H1 (cell line): ENCODE data around the gene PKD2L2. TPM values are rescaled to one million over a fixed set of nuclear protein-coding genes. Genes with fewer than 3 reads are reported as not detected.

ENCODE experiments used
- CTCF ChIA-PET: fragments of 300-600 bp; sonication (Branson Sonifier 250); formaldehyde crosslinking; loops from one replicate; lab custom pipeline; 2021; ENCODE audit not compliant: partially characterized antibody; lab: Charles Lee
- POLR2A ChIA-PET: fragments of 300-600 bp; sonication (Branson Sonifier 250); formaldehyde crosslinking; loops from one replicate; lab custom pipeline; 2021; ENCODE audit warnings: inconsistent platforms; ENCODE audit not compliant: partially characterized antibody; lab: Charles Lee
- DNase-seq, 2 experiments: peaks; one replicate each; pipeline versions ENCODE4 v3.0.0 to v3.0.0-alpha.2; 2010 to 2022; ENCODE audit warnings: low spot score in 2 of 2, low read depth in 1 of 2, mixed read lengths in 1 of 2
- FAIRE-seq: peaks from 2 replicates; lab custom pipeline; 2011; peaks lifted over from hg19 to GRCh38; lab: Jason Lieb, UNC
- H2AFZ ChIP-seq: 2 replicates; pipeline ENCODE4 v1.8.1; 2012; ENCODE audit warnings: low read length, inconsistent platforms
- H2AK5ac ChIP-seq: 2 replicates; pipeline ENCODE4 v1.6.1; 2013; ENCODE audit warnings: low read depth, low read length
- H2BK120ac ChIP-seq: replicated peaks from 2 replicates; pipeline ENCODE3; 2013; ENCODE audit warnings: low read depth, low read length, inconsistent platforms
- H2BK12ac ChIP-seq: 2 replicates; pipeline ENCODE4 v1.6.1; 2013; ENCODE audit warnings: low read depth, low read length
- H2BK15ac ChIP-seq: 2 replicates; pipeline ENCODE4 v1.6.1; 2013; ENCODE audit warnings: low read length
- H2BK20ac ChIP-seq: 2 replicates; pipeline ENCODE4 v1.6.1; 2013; ENCODE audit warnings: low read length
- H2BK5ac ChIP-seq: 2 replicates; pipeline ENCODE4 v1.6.1; 2013; ENCODE audit warnings: low read depth, low read length
- H3K14ac ChIP-seq: 2 replicates; pipeline ENCODE4 v1.6.1; 2013; ENCODE audit warnings: inconsistent platforms; ENCODE audit not compliant: insufficient read length
- H3K18ac ChIP-seq: 2 replicates; pipeline ENCODE4 v1.6.1; 2013; ENCODE audit warnings: low read length; ENCODE audit errors: extremely low read depth
- H3K23ac ChIP-seq: 2 replicates; pipeline ENCODE4 v1.6.1; 2013; ENCODE audit warnings: inconsistent platforms; ENCODE audit not compliant: insufficient read length
- H3K23me2 ChIP-seq: 2 replicates; pipeline ENCODE4 v1.6.1; 2013; ENCODE audit warnings: low read depth, low read length
- H3K27ac ChIP-seq: 2 replicates; pipeline ENCODE4 v1.6.1; 2011; ENCODE audit warnings: low read depth, low read length, inconsistent platforms
- H3K27me3 ChIP-seq, 4 experiments: replicated peaks in 1 of 4; 1 replicate in 1 of 4; 2 replicates in 3 of 4; pipeline versions ENCODE4 v1.6.1 to v1.8.1; 2011 to 2013; ENCODE audit warnings: low read length in 3 of 4, mild to moderate bottlenecking in 3 of 4, inconsistent platforms in 2 of 4, mixed read lengths in 2 of 4, moderate library complexity in 1 of 4; ENCODE audit not compliant: control insufficient read depth in 3 of 4, insufficient read depth in 3 of 4; ENCODE audit errors: extremely low read depth in 1 of 4
- H3K36me3 ChIP-seq, 4 experiments: 2 replicates each; pipeline versions ENCODE4 v1.6.1 to v1.8.1; 2011 to 2013; ENCODE audit warnings: mild to moderate bottlenecking in 4 of 4, low read length in 3 of 4, moderate library complexity in 2 of 4, control low read depth in 1 of 4, inconsistent platforms in 1 of 4; ENCODE audit not compliant: insufficient read depth in 4 of 4, control insufficient read depth in 2 of 4
- H3K4ac ChIP-seq: replicated peaks from 2 replicates; pipeline ENCODE3; 2013; ENCODE audit warnings: low read length, low read depth, mixed read lengths, inconsistent platforms; ENCODE audit not compliant: insufficient read length
- H3K4me1 ChIP-seq, 4 experiments: replicated peaks in 1 of 4; 1 replicate in 1 of 4; 2 replicates in 3 of 4; pipeline versions ENCODE4 v1.6.1 to v1.8.1; 2011 to 2013; ENCODE audit warnings: low read length in 3 of 4, inconsistent platforms in 2 of 4, mixed read lengths in 1 of 4; ENCODE audit not compliant: insufficient read depth in 4 of 4, control insufficient read depth in 3 of 4
- H3K4me2 ChIP-seq, 2 experiments: 2 replicates each; pipeline versions ENCODE4 v1.6.1 to v1.8.1; 2011 to 2013; ENCODE audit warnings: low read depth in 2 of 2, low read length in 2 of 2, control low read depth in 1 of 2, inconsistent platforms in 1 of 2, mild to moderate bottlenecking in 1 of 2; ENCODE audit not compliant: insufficient read depth in 1 of 2
- H3K4me3 ChIP-seq, 4 experiments: fragments of 200-600, 300-600 bp in 1 of 4; sonication (generic), shearing (Covaris generic), sonication (Bioruptor Twin) in 1 of 4; 2 replicates each; pipeline versions ENCODE4 v1.5.1 to v1.8.1; 2011 to 2016; ENCODE audit warnings: low read length in 4 of 4, low read depth in 3 of 4, control low read depth in 2 of 4, inconsistent platforms in 2 of 4, mild to moderate bottlenecking in 2 of 4, mixed read lengths in 1 of 4, moderate library complexity in 1 of 4; ENCODE audit not compliant: insufficient read depth in 2 of 4; ENCODE audit errors: extremely low read depth in 1 of 4
- H3K56ac ChIP-seq: replicated peaks from 2 replicates; pipeline ENCODE3; 2013; ENCODE audit warnings: low read depth, mild to moderate bottlenecking, mixed read lengths, low read length, inconsistent platforms; ENCODE audit not compliant: insufficient read length
- H3K79me1 ChIP-seq: 2 replicates; pipeline ENCODE4 v1.6.1; 2013; ENCODE audit warnings: low read depth, low read length, control low read depth
- H3K79me2 ChIP-seq, 2 experiments: 2 replicates each; pipeline versions ENCODE4 v1.6.1 to v1.8.1; 2012 to 2013; ENCODE audit warnings: low read length in 2 of 2, mild to moderate bottlenecking in 2 of 2, inconsistent platforms in 1 of 2; ENCODE audit not compliant: insufficient read depth in 2 of 2, control insufficient read depth in 1 of 2
- H3K9ac ChIP-seq, 4 experiments: replicated peaks in 1 of 4; 1 replicate in 1 of 4; 2 replicates in 3 of 4; pipeline versions ENCODE4 v1.6.1 to v1.8.1; 2011 to 2013; ENCODE audit warnings: low read depth in 3 of 4, low read length in 3 of 4, control low read depth in 2 of 4, mild to moderate bottlenecking in 2 of 4, moderate library complexity in 2 of 4, inconsistent platforms in 1 of 4; ENCODE audit errors: extremely low read depth in 1 of 4
- H3K9me3 ChIP-seq, 2 experiments: 2 replicates each; pipeline versions ENCODE4 v1.6.1 to v1.8.1; 2012 to 2013; ENCODE audit warnings: mild to moderate bottlenecking in 2 of 2, moderate library complexity in 2 of 2, control low read depth in 1 of 2, inconsistent platforms in 1 of 2, low read depth in 1 of 2, low read length in 1 of 2, mixed read lengths in 1 of 2; ENCODE audit not compliant: insufficient read depth in 2 of 2
- H4K20me1 ChIP-seq, 2 experiments: replicated peaks in 1 of 2; 2 replicates each; pipeline versions ENCODE3 to v1.8.1; 2011 to 2013; ENCODE audit warnings: inconsistent platforms in 2 of 2, low read length in 2 of 2, mild to moderate bottlenecking in 1 of 2; ENCODE audit not compliant: insufficient read depth in 2 of 2, control insufficient read depth in 1 of 2
- H4K5ac ChIP-seq: 2 replicates; pipeline ENCODE4 v1.6.1; 2013; ENCODE audit warnings: low read length, low read depth, mixed read lengths, inconsistent platforms; ENCODE audit not compliant: insufficient read length
- H4K8ac ChIP-seq: 2 replicates; pipeline ENCODE4 v1.8.0; 2013; ENCODE audit warnings: mild to moderate bottlenecking, moderate library complexity, low read length, inconsistent platforms; ENCODE audit not compliant: insufficient read depth; ENCODE audit errors: extremely low read depth
- H4K91ac ChIP-seq: replicated peaks from 2 replicates; pipeline ENCODE3; 2013; ENCODE audit warnings: low read length, mixed read lengths, inconsistent platforms; ENCODE audit not compliant: insufficient read length
- BRCA1 ChIP-seq: IDR thresholded peaks from 2 replicates; pipeline ENCODE4 v1.6.1; 2012; ENCODE audit warnings: low read depth, low read length, improper control_type of control experiment
- CHD2 ChIP-seq: IDR thresholded peaks from 2 replicates; pipeline ENCODE4 v1.6.1; 2012; ENCODE audit warnings: low read length, improper control_type of control experiment
- CREB1 ChIP-seq: IDR thresholded peaks from 2 replicates; pipeline ENCODE4 v1.6.1; 2012; ENCODE audit warnings: inconsistent platforms
- GABPA ChIP-seq: IDR thresholded peaks from 2 replicates; pipeline ENCODE4 v1.6.1; 2011; ENCODE audit warnings: mild to moderate bottlenecking, low read length, moderate library complexity, borderline replicate concordance; ENCODE audit not compliant: insufficient read depth
- HDAC2 ChIP-seq, 2 experiments: fragments of 300-600 bp in 1 of 2; sonication (generic) in 1 of 2; IDR thresholded peaks; 2 replicates each; pipeline ENCODE4 v1.6.1; 2011 to 2012; ENCODE audit warnings: low read depth in 2 of 2, low read length in 2 of 2, mild to moderate bottlenecking in 2 of 2, moderate library complexity in 2 of 2, borderline replicate concordance in 1 of 2, inconsistent platforms in 1 of 2
- JUN ChIP-seq: IDR thresholded peaks from 2 replicates; pipeline ENCODE4 v1.6.1; 2011; ENCODE audit warnings: low read depth, mild to moderate bottlenecking, improper control_type of control experiment, low read length
- KDM4A ChIP-seq: IDR thresholded peaks from one replicate; pipeline ENCODE4 v1.7.1; 2012; ENCODE audit warnings: low read depth, mild to moderate bottlenecking, moderate library complexity, low read length, inconsistent platforms; ENCODE audit not compliant: severe bottlenecking
- MAFK ChIP-seq: IDR thresholded peaks from 2 replicates; pipeline ENCODE4 v1.6.1; 2012; ENCODE audit warnings: low read depth, mild to moderate bottlenecking, improper control_type of control experiment, low read length
- POLR2A ChIP-seq, 2 experiments: IDR thresholded peaks; 1 replicate in 1 of 2; 2 replicates in 1 of 2; pipeline ENCODE4 v1.6.1; 2011; ENCODE audit warnings: low read depth in 2 of 2, low read length in 2 of 2, mild to moderate bottlenecking in 2 of 2; ENCODE audit errors: control extremely low read depth in 1 of 2
- RXRA ChIP-seq: IDR thresholded peaks from 2 replicates; pipeline ENCODE4 v1.6.1; 2011; ENCODE audit warnings: low read depth, mild to moderate bottlenecking, low read length, moderate library complexity; ENCODE audit not compliant: insufficient read depth
- SUZ12 ChIP-seq: fragments of 200-600 bp; sonication (generic); IDR thresholded peaks from 2 replicates; pipeline ENCODE4 v1.6.1; 2012; ENCODE audit warnings: mild to moderate bottlenecking, inconsistent platforms, low read length, moderate library complexity, mixed read lengths
- TAF7 ChIP-seq: optimal IDR thresholded peaks from 2 replicates; pipeline ENCODE3; 2011; ENCODE audit warnings: low read depth, mild to moderate bottlenecking, inconsistent platforms, low read length, moderate library complexity, borderline replicate concordance
- TCF12 ChIP-seq: IDR thresholded peaks from 2 replicates; pipeline ENCODE4 v1.6.1; 2011; ENCODE audit warnings: low read depth, mild to moderate bottlenecking, low read length
- TEAD4 ChIP-seq: IDR thresholded peaks from 2 replicates; pipeline ENCODE4 v1.6.1; 2012; ENCODE audit warnings: low read depth, low read length, inconsistent platforms, mixed read lengths
- WGBS, 2 experiments: shearing (Covaris generic) in 1 of 2; methylation state at CpG; one replicate each; pipeline versions ENCODE4 v1.1.6 to v1.1.7; 2013 to 2015; ENCODE audit warnings: low lambda C conversion rate in 2 of 2, mixed read lengths in 2 of 2, inconsistent platforms in 1 of 2, low coverage in 1 of 2, missing lambda C conversion rate in 1 of 2; ENCODE audit not compliant: insufficient replicate concordance in 2 of 2, insufficient coverage in 1 of 2, insufficient read length in 1 of 2; ENCODE audit errors: extremely low coverage in 1 of 2, missing lambda C conversion rate in 1 of 2; 5-methylcytosine and 5-hydroxymethylcytosine counted together
- polyA plus RNA-seq, 7 experiments: library from polyadenylated mRNA; depleted of rRNA in 3 of 7; stranded (reverse) in 5 of 7; unstranded in 2 of 7; fragments of >200 nt in 5 of 7; fragments of 200-250 nt in 2 of 7; gene quantifications; 1 replicate in 5 of 7; 2 replicates in 1 of 7; 4 replicates in 1 of 7; pipeline versions ENCODE4 v1.2.1 to v1.2.3, GENCODE V29; 2011 to 2013; ENCODE audit warnings: missing spikeins in 2 of 7, mixed read lengths in 2 of 7
- total RNA-seq: library from RNA; stranded (reverse); fragmentation: NEBNext Ultra II Directional; extraction: Animal tissue kit (Norgen Biotek cat#: 25700); gene quantifications from 2 replicates; pipeline ENCODE4 v1.2.1, GENCODE V29; 2021

Gene PKD2L2
- total and polyA plus RNA-seq, 2 of the 8 experiments (the other 6 are each of a cell fraction or from before 2014, with no cell fraction given): not detected

GRCh38 chr5:137935190-137935589, 45.9 kb downstream of the PKD2L2 start:
- H4K5ac ChIP-seq: no peak overlapping the region
- H3K36me3 ChIP-seq: peaks cover 2 to 30% (median 15%) of the 10 kb centered on the region in 4 experiments
- H3K23me2 ChIP-seq: no peaks in the 10 kb centered on the region
- DNase-seq (no peak), FAIRE-seq (no peak)
- H4K91ac ChIP-seq: no peak overlapping the region
- no peak overlapping the region for H2BK5ac ChIP-seq
- H2BK12ac ChIP-seq: no peak overlapping the region
- H3K27ac ChIP-seq: no peak overlapping the region
- no peak overlapping the region for H3K4me2 ChIP-seq
- no peaks in the 10 kb centered on the region for H3K79me1 ChIP-seq
- H2BK120ac ChIP-seq: no peak overlapping the region
- no peaks in the 10 kb centered on the region for H3K27me3 ChIP-seq
- no peak overlapping the region for H2AFZ ChIP-seq
- no peak overlapping the region for H2BK15ac ChIP-seq
- CTCF ChIA-PET: interaction anchor here (1.0 to 1.9 kb wide), 3 partner anchors 11 to 157 kb away, joined by 3 to 8 read pairs (median 3); no protein-coding TSS in a partner anchor
- no peak overlapping the region for H3K9ac ChIP-seq
- H2AK5ac ChIP-seq: no peak overlapping the region
- no peak overlapping the region for H3K23ac ChIP-seq
- no peak overlapping the region for H3K4ac ChIP-seq
- no peaks in the 10 kb centered on the region for H3K9me3 ChIP-seq
- no peaks in the 10 kb centered on the region for H3K4me1 ChIP-seq
- POLR2A ChIA-PET: interaction anchor here (0.8 to 0.9 kb wide), 2 partner anchors 10 to 28 kb away, joined by 3 read pairs; no protein-coding TSS in a partner anchor
- H2BK20ac ChIP-seq: no peak overlapping the region
- no peak overlapping the region for H3K56ac ChIP-seq
- H3K14ac ChIP-seq: no peak overlapping the region
- H3K4me3 ChIP-seq: no peak overlapping the region
- no peaks in the 10 kb centered on the region for H3K79me2 ChIP-seq
- H3K18ac ChIP-seq: no peak overlapping the region
- H4K8ac ChIP-seq: no peak overlapping the region
- H4K20me1 ChIP-seq: peaks cover 0 to 2% of the 10 kb centered on the region in 2 experiments
- WGBS, 2 experiments: 97% methylated on average over 1 of the region's 1 CpG; no CpG with 5 or more reads in 1 of the 2 experiments
- TF ChIP-seq MAFK (no peak), HDAC2 (IDR thresholded peaks at IDR 0.05; ENCODE audit: borderline replicate concordance in 1 of 2, low read depth in 2 of 2, low read length in 2 of 2) (no peak), TEAD4 (no peak), CREB1 (no peak), POLR2A (IDR thresholded peaks at IDR 0.05; ENCODE audit: control extremely low read depth in 1 of 2, low read depth in 2 of 2, low read length in 2 of 2) (no peak), SUZ12 (no peak), KDM4A (no peak), CHD2 (no peak), RXRA (no peak), JUN (no peak), BRCA1 (no peak), GABPA (no peak), TCF12 (no peak), TAF7 (no peak)
